Left lung (tissue), 10 donors: Measurements from ENCODE around the gene RPL15. TPM values are rescaled to one million over a fixed set of nuclear protein-coding genes. Genes with fewer than 3 reads are reported as not detected.

ENCODE experiments used
- ATAC-seq: fragments of 200-7000 bp; cut with Tn5 transposase; one replicate; pipeline ENCODE4 v1.9.1; 2020; ENCODE audit warnings: moderate library complexity
- DNase-seq, 4 donors: peaks; one replicate each; pipeline ENCODE4 v3.0.0-alpha.2; 2013 to 2020
- H3K27ac ChIP-seq, 2 donors: fragments of 200-600 bp; sonication (generic) in 1 of 2; one replicate each; pipeline versions ENCODE4 v1.5.0 to v1.8.0; 2020 to 2021
- H3K27me3 ChIP-seq, 2 donors: fragments of 200-600 bp; sonication (generic) in 1 of 2; one replicate each; pipeline versions ENCODE4 v1.5.0 to v1.8.0; 2020 to 2021
- H3K36me3 ChIP-seq, 2 donors: fragments of 200-600 bp; sonication (generic) in 1 of 2; one replicate each; pipeline versions ENCODE4 v1.5.0 to v1.8.0; 2020 to 2021
- H3K4me1 ChIP-seq, 2 donors: fragments of 200-600 bp; one replicate each; pipeline ENCODE4 v1.8.0; 2021
- H3K4me3 ChIP-seq, 2 donors: fragments of 200-600 bp; sonication (generic) in 1 of 2; one replicate each; pipeline versions ENCODE4 v1.5.0 to v1.8.0; 2020 to 2021; ENCODE audit warnings: mild to moderate bottlenecking in 1 of 2
- H3K9me3 ChIP-seq, 2 donors: fragments of 200-600 bp; sonication (generic) in 1 of 2; one replicate each; pipeline versions ENCODE4 v1.5.0 to v1.8.0; 2020 to 2021
- CTCF ChIP-seq, 2 donors: fragments of 200-600 bp; sonication (generic) in 1 of 2; IDR thresholded peaks; one replicate each; pipeline versions ENCODE4 v1.5.0 to v1.8.0; 2021; ENCODE audit warnings: antibody characterized with exemption in 2 of 2
- intact Hi-C, 2 donors: fragments of 100-400 bp; cut with DNase I; formaldehyde crosslinking; loops; one replicate each; pipeline versions ENCODE4 v1.11.2 to v1.14.2; 2022
- polyA plus RNA-seq, 6 donors: library from polyadenylated mRNA; unstranded; fragments of 120-200 nt; gene quantifications; one replicate each; pipeline ENCODE4 v1.2.1, GENCODE V29; 2013; ENCODE audit not compliant: insufficient read length in 6 of 6
- total RNA-seq, 2 donors: library from RNA; stranded (reverse); fragmentation: NEBNext Ultra II Directional; extraction: Animal tissue kit (Norgen Biotek cat#: 25700); gene quantifications; one replicate each; pipeline ENCODE4 v1.2.1, GENCODE V29; 2021
- donor health status: DM: no; HTN: yes; CAD: no.
- donor health status: DM: no; HTN: no; CAD: no.

The RPL15 gene
- total and polyA plus RNA-seq, 8 donors = 1,425 to 3,061 (median 2,779) TPM

- Histone ChIP-seq H3K36me3 (no peaks in the 10 kb centered on the region), H3K9me3 (no peaks in the 10 kb centered on the region), H3K4me3 (no peak overlapping the region), H3K4me1 (peaks cover 6 to 43% of the 10 kb centered on the region in 2 donors), H3K27ac (no peak overlapping the region), H3K27me3 (no peaks in the 10 kb centered on the region)
- intact Hi-C loops = no loop called here
- ATAC-seq = peak; percentile 55
- TF ChIP-seq CTCF (IDR thresholded peaks at IDR 0.05) = no peak
- DNase-seq = no peak
Observed at GRCh38 chr3:23874359-23875112, 42.4 kb upstream of the RPL15 start.

GRCh38 chr3:23875113-23875725, 41.7 kb upstream of the RPL15 start:
- no peak for DNase-seq

GRCh38 chr3:23876923-23877322, 40.0 kb upstream of the RPL15 start:
- intact Hi-C loops = no loop called here
- TF ChIP-seq CTCF (IDR thresholded peaks at IDR 0.05) = no peak
- ATAC-seq = no peak

More at GRCh38 chr3:23875113-23875725, 41.7 kb upstream of the RPL15 start:
- Histone ChIP-seq H3K36me3 (no peaks in the 10 kb centered on the region), H3K27me3 (no peaks in the 10 kb centered on the region), H3K4me1 (peaks cover 6 to 38% of the 10 kb centered on the region in 2 donors), H3K27ac (no peak overlapping the region), H3K9me3 (no peaks in the 10 kb centered on the region), H3K4me3 (no peak overlapping the region)
- ATAC-seq = no peak
- TF ChIP-seq CTCF (IDR thresholded peaks at IDR 0.05) = no peak
- intact Hi-C loops = no loop called here

GRCh38 chr3:23877329-23877980, 39.5 kb upstream of the RPL15 start:
- ATAC-seq = peak; percentile 28
- TF ChIP-seq CTCF (IDR thresholded peaks at IDR 0.05) = no peak
- peaks cover 6 to 48% of the 10 kb centered on the region in 2 donors for H3K4me1 ChIP-seq
- DNase-seq = no peak
- H3K27ac ChIP-seq = no peak overlapping the region
- H3K9me3 ChIP-seq = no peaks in the 10 kb centered on the region
- no peak overlapping the region for H3K4me3 ChIP-seq
- intact Hi-C loops = no loop called here
- peaks cover 0 to 11% of the 10 kb centered on the region in 2 donors for H3K36me3 ChIP-seq
- H3K27me3 ChIP-seq = no peaks in the 10 kb centered on the region

More at GRCh38 chr3:23876923-23877322, 40.0 kb upstream of the RPL15 start:
- H3K4me1 ChIP-seq = peaks cover 6 to 48% of the 10 kb centered on the region in 2 donors
- no peak overlapping the region for H3K4me3 ChIP-seq
- H3K27me3 ChIP-seq = no peaks in the 10 kb centered on the region
- DNase-seq = no peak
- H3K27ac ChIP-seq = no peak overlapping the region
- no peaks in the 10 kb centered on the region for H3K9me3 ChIP-seq
- H3K36me3 ChIP-seq = peaks cover 0 to 6% of the 10 kb centered on the region in 2 donors

- intact Hi-C loops = no loop called here
- Histone ChIP-seq H3K27me3 (no peaks in the 10 kb centered on the region), H3K4me1 (peaks cover 6 to 42% of the 10 kb centered on the region in 2 donors), H3K27ac (no peak overlapping the region), H3K9me3 (no peaks in the 10 kb centered on the region), H3K36me3 (peaks cover 0 to 16% of the 10 kb centered on the region in 2 donors), H3K4me3 (no peak overlapping the region)
- ATAC-seq (no peak), DNase-seq (peak in 1 of 4 donors; percentile 67)
- no peak for TF ChIP-seq CTCF (IDR thresholded peaks at IDR 0.05)
Observed at GRCh38 chr3:23879485-23879884, 37.4 kb upstream of the RPL15 start.
